Neural cell (in vitro differentiated cells): Measurements from ENCODE around the gene KRTAP4-16. TPM values are rescaled to one million over a fixed set of nuclear protein-coding genes. Genes with fewer than 3 reads are reported as not detected.
"Not testable (repeated sequence)": the region's sequence is repeated elsewhere in the genome, so short reads cannot be mapped to it uniquely, and the experiment has no call there.

Experiments used
- H2AFZ ChIP-seq: fragments of 200-600, 300-800 bp; sonication (generic), shearing (Covaris generic); 2 replicates; pipeline ENCODE4 v1.6.0; 2014; ENCODE audit warnings: low read depth, mild to moderate bottlenecking, antibody characterized with exemption, low read length, moderate library complexity
- H3F3A ChIP-seq: fragments of 200-600 bp; shearing (Covaris generic); 2 replicates; pipeline ENCODE4 v1.6.1; 2016; ENCODE audit warnings: mild to moderate bottlenecking, moderate library complexity, mixed read lengths, antibody characterized with exemption, low read length; ENCODE audit not compliant: insufficient read depth, poor library complexity, severe bottlenecking
- H3K27ac ChIP-seq: fragments of 200-600, 300-800 bp; sonication (generic), shearing (Covaris generic); 2 replicates; pipeline ENCODE4 v1.5.1; 2014; ENCODE audit warnings: mild to moderate bottlenecking, low read length, moderate library complexity
- H3K27me3 ChIP-seq: fragments of 300-800, 200-600 bp; sonication (generic), shearing (Covaris generic); 2 replicates; pipeline ENCODE4 v1.6.0; 2014; ENCODE audit warnings: mild to moderate bottlenecking, low read depth, low read length, moderate library complexity; ENCODE audit not compliant: insufficient read depth
- H3K36me3 ChIP-seq: fragments of 300-800, 200-600 bp; sonication (generic), shearing (Covaris generic); 2 replicates; pipeline ENCODE4 v1.5.1; 2014; ENCODE audit warnings: mild to moderate bottlenecking, antibody characterized with exemption, low read length, moderate library complexity; ENCODE audit not compliant: insufficient read depth
- H3K4me2 ChIP-seq: fragments of 300-800, 200-600 bp; sonication (generic), shearing (Covaris generic); 2 replicates; pipeline ENCODE4 v1.6.0; 2014; ENCODE audit warnings: mild to moderate bottlenecking, low read length
- H3K4me3 ChIP-seq: fragments of 300-800, 200-600 bp; sonication (generic), shearing (Covaris generic); 2 replicates; pipeline ENCODE4 v1.5.1; 2014; ENCODE audit warnings: mild to moderate bottlenecking, low read length, moderate library complexity
- H3K79me2 ChIP-seq: fragments of 200-600 bp; shearing (Covaris generic); replicated peaks from 2 replicates; pipeline ENCODE4 v1.6.0; 2014; ENCODE audit warnings: mild to moderate bottlenecking, low read length, moderate library complexity; ENCODE audit not compliant: insufficient read depth
- H3K9ac ChIP-seq: fragments of 300-800, 200-600 bp; sonication (generic), shearing (Covaris generic); 2 replicates; pipeline ENCODE4 v1.6.1; 2016; ENCODE audit warnings: mild to moderate bottlenecking, low read length, mixed read lengths
- H3K9me2 ChIP-seq: fragments of 200-600 bp; shearing (Covaris generic); 2 replicates; pipeline ENCODE4 v1.6.1; 2016; ENCODE audit warnings: mild to moderate bottlenecking, low read length, mixed read lengths; ENCODE audit not compliant: insufficient read depth
- H3K9me3 ChIP-seq: fragments of 200-600, 300-800 bp; sonication (generic), shearing (Covaris generic); 2 replicates; pipeline ENCODE4 v1.6.1; 2016; ENCODE audit warnings: mild to moderate bottlenecking, mixed run types, low read length, moderate library complexity, mixed read lengths
- H4K20me1 ChIP-seq: fragments of 200-600 bp; shearing (Covaris generic); 2 replicates; pipeline ENCODE4 v1.6.1; 2016; ENCODE audit warnings: mild to moderate bottlenecking, mixed run types; ENCODE audit not compliant: insufficient read depth
- CTCF ChIP-seq: fragments of 450-650 bp; IDR thresholded peaks from 2 replicates; pipeline ENCODE4 v1.5.1; 2014; ENCODE audit warnings: antibody characterized with exemption, mild to moderate bottlenecking, moderate library complexity; ENCODE audit not compliant: poor library complexity, severe bottlenecking
- EP300 ChIP-seq: fragments of 450-650 bp; conservative IDR thresholded peaks from 2 replicates; pipeline ENCODE4 v1.6.1; 2014; ENCODE audit warnings: antibody characterized with exemption, mild to moderate bottlenecking, moderate library complexity; ENCODE audit not compliant: poor library complexity, severe bottlenecking
- EZH2 ChIP-seq: fragments of 200-600, 300-800 bp; shearing (Covaris generic), sonication (generic); IDR thresholded peaks from 2 replicates; pipeline ENCODE4 v1.6.1; 2014; ENCODE audit warnings: antibody characterized with exemption, low read length, borderline replicate concordance, mild to moderate bottlenecking; ENCODE audit not compliant: insufficient read depth, poor library complexity, severe bottlenecking
- MXI1 ChIP-seq: fragments of 450-650 bp; conservative IDR thresholded peaks from 2 replicates; pipeline ENCODE4 v1.6.1; 2014; ENCODE audit warnings: antibody characterized with exemption, mild to moderate bottlenecking; ENCODE audit not compliant: poor library complexity, severe bottlenecking
- POLR2AphosphoS5 ChIP-seq: IDR thresholded peaks from 2 replicates; pipeline ENCODE4 v1.6.1; 2012
- RAD21 ChIP-seq: fragments of 450-650 bp; conservative IDR thresholded peaks from 2 replicates; pipeline ENCODE4 v1.6.1; 2014; ENCODE audit warnings: antibody characterized with exemption, mild to moderate bottlenecking, moderate library complexity
- REST ChIP-seq: IDR thresholded peaks from 2 replicates; pipeline ENCODE4 v1.6.1; 2012; ENCODE audit warnings: borderline replicate concordance
- SMC3 ChIP-seq: fragments of 450-650 bp; conservative IDR thresholded peaks from 2 replicates; pipeline ENCODE4 v1.6.1; 2014; ENCODE audit warnings: antibody characterized with exemption, mild to moderate bottlenecking, moderate library complexity; ENCODE audit not compliant: poor library complexity
- TAF1 ChIP-seq: IDR thresholded peaks from 2 replicates; pipeline ENCODE4 v1.6.1; 2012; ENCODE audit warnings: low read depth
- polyA plus RNA-seq: library from polyadenylated mRNA; depleted of rRNA; stranded (reverse); fragments of >200 nt; gene quantifications from 2 replicates; pipeline ENCODE4 v1.2.3, GENCODE V29; 2014

KRTAP4-16 gene
- polyA plus RNA-seq, 1 donor from 2014 or later, result not detected

GRCh38 chr17:41123292-41123990, 21.4 kb upstream of the KRTAP4-16 start:
- not testable (repeated sequence) for H3K4me3 ChIP-seq, H3K4me2 ChIP-seq, H3K27me3 ChIP-seq, H3K36me3 ChIP-seq, H3K9me3 ChIP-seq, H4K20me1 ChIP-seq, H3K9me2 ChIP-seq, H3K9ac ChIP-seq, H2AFZ ChIP-seq, H3K27ac ChIP-seq, H3K79me2 ChIP-seq, H3F3A ChIP-seq

- no peaks in the 10 kb centered on the region for H3K79me2 ChIP-seq
- H3K9me2 ChIP-seq, result no peaks in the 10 kb centered on the region
- H2AFZ ChIP-seq, result no peak overlapping the region
- H3K4me2 ChIP-seq, result no peak overlapping the region
- no peak overlapping the region for H3K27ac ChIP-seq
- no peaks in the 10 kb centered on the region for H4K20me1 ChIP-seq
- H3K27me3 ChIP-seq, result no peaks in the 10 kb centered on the region
- no peak overlapping the region for H3K9ac ChIP-seq
- H3F3A ChIP-seq, result no peaks in the 10 kb centered on the region
- H3K36me3 ChIP-seq, result no peaks in the 10 kb centered on the region
- H3K4me3 ChIP-seq, result no peak overlapping the region
- no peak for TF ChIP-seq TAF1
- no peak for TF ChIP-seq REST
- no peak for TF ChIP-seq SMC3
- TF ChIP-seq EZH2, result no peak
- TF ChIP-seq RAD21, result no peak
- TF ChIP-seq POLR2AphosphoS5, result no peak
- TF ChIP-seq CTCF, result no peak
- TF ChIP-seq MXI1, result no peak
- TF ChIP-seq EP300, result no peak
- no peaks in the 10 kb centered on the region for H3K9me3 ChIP-seq
Measured at GRCh38 chr17:41121742-41122141, 19.7 kb upstream of the KRTAP4-16 start.

- not testable (repeated sequence) for H3K79me2 ChIP-seq, H2AFZ ChIP-seq, H3K27ac ChIP-seq, H3K36me3 ChIP-seq, H3F3A ChIP-seq, H3K9me3 ChIP-seq, H3K27me3 ChIP-seq, H4K20me1 ChIP-seq, H3K9ac ChIP-seq, H3K4me3 ChIP-seq, H3K9me2 ChIP-seq, H3K4me2 ChIP-seq
Measured at GRCh38 chr17:41119696-41120690, 18.0 kb upstream of the KRTAP4-16 start.
